Erythroblast (primary cell): ENCODE results near the gene NCAPG2.

Experiments
- DNase-seq, 2 experiments: peaks; one replicate each; lab custom pipeline; 2025; lab: John Stamatoyannopoulos, UW
- GATA1 ChIP-seq: IDR thresholded peaks from 2 replicates; pipeline ENCODE4 v1.6.1; 2011; ENCODE audit warnings: low read depth, mild to moderate bottlenecking, control low read depth, low read length, moderate library complexity
- POLR2A ChIP-seq: IDR thresholded peaks from 2 replicates; pipeline ENCODE4 v1.6.1; 2011; ENCODE audit warnings: mild to moderate bottlenecking, low read length

Gene NCAPG2

DNA sequence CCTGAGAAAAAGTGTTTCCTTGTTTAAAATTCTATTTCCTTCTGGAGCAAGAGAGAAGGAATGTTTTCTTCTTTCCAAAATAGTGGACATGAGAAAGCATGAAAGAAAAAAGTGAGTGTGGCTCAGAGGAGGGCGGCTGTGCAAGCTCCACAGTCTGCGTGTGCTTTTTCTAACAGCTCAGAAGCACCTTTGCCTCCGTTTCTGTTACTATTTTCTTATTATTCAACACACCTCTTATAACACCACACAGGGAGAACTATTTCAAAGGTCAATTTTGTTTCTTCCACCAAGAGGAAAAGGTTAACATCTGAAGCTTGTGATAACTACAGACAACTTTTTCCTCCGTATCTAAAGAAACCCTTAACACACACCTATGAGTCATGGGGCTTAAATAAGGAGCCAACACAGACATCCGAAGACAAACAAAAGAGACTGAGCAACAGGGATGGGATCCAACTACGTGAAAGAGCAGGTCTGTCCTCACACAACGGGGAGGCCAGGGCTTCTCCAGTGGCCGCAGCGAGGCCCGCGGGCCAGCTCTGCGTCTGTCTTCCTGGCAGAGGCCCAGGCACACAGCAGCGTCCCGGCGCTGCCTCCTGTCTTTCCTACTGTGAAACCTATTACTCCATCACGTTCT lies 36.2 kb upstream of the NCAPG2 start:
- no peak for DNase-seq
- TF ChIP-seq POLR2A (no peak), GATA1 (no peak)

GRCh38 chr7:158740013-158740656 lies 35.5 kb upstream of the NCAPG2 start:
- TF ChIP-seq GATA1 (no peak), POLR2A (no peak)
- DNase-seq, result no peak

- no peak for DNase-seq
- TF ChIP-seq POLR2A, result no peak
- no peak for TF ChIP-seq GATA1
Observed at GRCh38 chr7:158738841-158739240, 34.2 kb upstream of the NCAPG2 start.

DNA sequence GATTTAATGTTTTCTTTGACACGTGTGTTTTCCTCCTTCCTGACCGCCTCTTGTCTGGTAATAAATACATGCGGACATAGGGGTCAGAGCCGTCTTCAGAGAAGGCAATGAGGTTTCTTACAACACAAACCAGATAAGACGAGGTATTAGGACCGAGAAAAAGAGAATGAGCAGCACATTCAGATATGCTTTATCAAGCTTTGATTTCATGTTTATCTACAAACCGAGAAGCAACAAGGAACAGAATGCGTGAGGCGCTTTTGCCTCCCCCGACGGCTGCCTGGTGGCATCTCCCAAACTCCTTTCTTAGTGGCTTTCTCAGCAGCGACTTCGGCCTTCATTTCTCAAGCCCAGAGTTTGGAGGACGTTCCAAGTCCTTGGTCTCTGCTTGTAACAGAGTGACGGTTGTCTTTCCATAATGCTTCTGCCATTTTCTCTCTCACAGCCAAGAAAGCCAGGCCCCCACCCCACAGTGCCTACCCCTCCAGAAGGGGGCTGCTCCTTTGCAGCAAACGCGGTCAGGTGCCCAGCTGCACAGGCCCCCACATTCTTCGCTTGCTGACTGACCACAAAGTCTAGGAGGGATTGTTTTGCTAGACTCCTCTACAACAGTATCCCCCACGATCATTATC lies 32.6 kb upstream of the NCAPG2 start:
- DNase-seq, result no peak
- no peak for TF ChIP-seq POLR2A

GRCh38 chr7:158735935-158736334 lies 31.3 kb upstream of the NCAPG2 start:
- TF ChIP-seq POLR2A, result no peak
- no peak for TF ChIP-seq GATA1
- DNase-seq, result no peak

DNA sequence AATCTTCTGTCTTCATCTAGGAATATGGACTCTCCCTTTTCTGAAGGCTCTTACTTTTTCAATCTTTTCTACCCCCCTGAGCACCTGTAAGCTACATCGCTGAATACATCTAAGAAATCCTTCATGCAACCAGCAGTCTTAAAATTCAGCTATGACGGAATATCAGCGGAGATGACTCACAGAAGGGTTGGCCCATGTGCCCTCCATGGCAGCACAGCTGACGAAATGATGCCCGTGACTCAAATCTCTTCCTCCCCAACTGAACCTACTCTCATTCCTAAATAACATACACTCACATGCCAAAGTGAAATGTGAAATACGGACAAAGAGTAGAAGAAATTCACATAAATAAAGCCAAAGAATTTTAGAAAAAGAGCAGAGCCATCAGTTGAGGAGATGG lies 30.3 kb upstream of the NCAPG2 start:
- no peak for DNase-seq
- TF ChIP-seq GATA1 (no peak), POLR2A (no peak)

GRCh38 chr7:158733775-158734494 lies 29.3 kb upstream of the NCAPG2 start:
- TF ChIP-seq POLR2A, result no peak
- no peak for TF ChIP-seq GATA1
- DNase-seq, result no peak

DNA sequence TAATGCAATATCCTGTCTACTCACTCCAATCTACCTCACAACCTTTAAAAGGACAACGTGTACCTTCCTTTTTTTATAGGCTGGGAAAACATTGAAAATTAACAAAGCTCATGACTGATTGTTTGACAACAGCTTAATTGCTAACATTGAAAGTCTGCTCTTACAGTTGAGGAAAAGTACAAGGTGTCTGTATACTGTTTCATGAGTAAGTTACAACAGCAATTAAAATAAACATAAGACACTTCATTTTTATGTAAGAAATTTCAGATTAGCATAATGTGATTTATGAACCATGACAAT lies 28.6 kb upstream of the NCAPG2 start:
- no peak for DNase-seq
- no peak for TF ChIP-seq POLR2A
- TF ChIP-seq GATA1, result no peak

DNA sequence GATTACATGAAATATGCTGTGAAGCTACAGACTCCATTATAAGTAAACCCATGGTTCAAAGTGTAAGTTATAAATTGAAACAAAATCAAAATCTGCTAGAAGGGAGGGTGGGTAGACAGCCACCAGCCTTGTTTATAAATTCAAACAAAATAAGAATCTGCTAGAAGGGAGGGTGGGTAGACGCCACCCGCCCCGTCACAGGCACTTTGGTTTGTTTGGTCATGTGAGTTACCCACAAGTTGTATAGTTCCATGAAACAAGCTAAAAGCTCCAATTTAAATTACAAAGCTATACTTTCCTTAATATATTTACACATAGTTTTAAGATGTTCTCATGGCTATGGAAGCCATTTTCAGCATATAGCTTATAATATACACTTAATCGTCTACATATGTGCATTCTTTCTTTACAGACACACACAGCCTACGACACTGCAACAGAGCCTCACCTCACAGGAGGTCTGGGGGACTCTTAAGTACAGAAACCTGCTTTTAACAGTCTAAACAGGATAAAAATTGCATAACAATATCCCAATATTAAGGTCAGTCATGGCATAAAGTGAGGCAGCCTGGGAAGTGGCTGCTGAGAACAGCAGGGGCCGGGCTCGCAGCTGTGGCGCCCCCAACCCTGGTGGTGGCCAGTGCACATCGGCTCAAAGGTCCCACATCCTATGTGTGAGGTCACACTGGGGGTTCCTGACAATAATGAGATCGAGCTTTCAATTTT lies 28.1 kb upstream of the NCAPG2 start:
- DNase-seq, result no peak
- TF ChIP-seq GATA1, result no peak
- no peak for TF ChIP-seq POLR2A

DNA sequence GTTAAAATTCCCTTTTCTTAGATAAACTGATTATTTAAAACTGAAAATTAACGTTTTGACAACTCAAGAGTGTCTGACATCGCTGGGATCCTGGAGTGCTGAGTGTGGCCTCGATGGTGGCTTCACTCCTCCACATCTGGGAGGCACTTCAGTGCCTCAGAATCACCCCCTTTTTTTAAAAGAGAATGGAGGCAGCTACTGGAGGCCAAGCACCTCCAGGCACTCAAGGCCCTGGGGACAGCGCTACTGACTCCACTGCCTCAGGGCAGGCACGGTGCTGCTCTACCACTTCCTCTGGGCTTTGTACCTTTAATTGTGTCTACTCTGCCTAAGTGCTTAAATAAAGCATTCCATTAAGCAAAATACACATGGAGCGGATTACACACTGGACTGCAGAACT lies 27.2 kb upstream of the NCAPG2 start:
- no peak for TF ChIP-seq POLR2A
- TF ChIP-seq GATA1, result no peak
- no peak for DNase-seq

- no peak for DNase-seq
- TF ChIP-seq POLR2A, result no peak
- no peak for TF ChIP-seq GATA1
Observed at GRCh38 chr7:158730383-158731346, 26.1 kb upstream of the NCAPG2 start.

DNA sequence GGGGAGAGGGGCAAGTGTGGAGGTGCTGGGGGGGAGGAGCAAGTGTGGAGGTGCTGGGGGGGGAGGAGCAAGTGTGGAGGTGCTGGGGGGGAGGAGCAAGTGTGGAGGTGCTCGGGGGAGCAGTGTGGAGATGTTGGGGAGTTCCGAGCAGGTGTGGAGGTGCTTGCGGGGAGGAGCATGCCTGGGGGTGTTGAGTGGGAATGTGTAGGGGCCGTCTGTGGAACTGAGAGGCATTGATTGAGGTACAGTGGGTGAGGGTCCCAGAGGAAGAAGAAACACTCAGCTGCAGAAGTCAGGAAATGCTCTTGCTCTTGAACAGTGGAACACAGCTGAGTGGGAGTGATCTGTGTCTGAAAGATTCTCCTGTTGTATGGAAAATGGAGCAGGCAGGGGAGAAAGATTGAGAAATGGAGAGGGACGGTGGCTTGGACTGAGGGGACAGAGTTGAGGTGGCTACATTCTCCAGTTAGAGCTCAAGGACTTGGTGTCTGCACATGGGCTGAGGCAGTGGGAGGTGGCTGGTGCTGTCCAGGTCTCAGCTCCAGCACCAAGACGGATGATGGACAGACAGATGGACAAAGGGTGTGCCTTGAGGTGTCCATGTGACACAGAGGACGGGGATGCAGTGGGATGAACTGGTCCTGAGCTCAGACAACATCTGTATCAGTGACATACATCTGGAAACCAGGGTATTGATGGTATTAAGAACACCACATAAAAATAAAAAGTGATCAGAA lies 25.2 kb upstream of the NCAPG2 start:
- TF ChIP-seq GATA1 (no peak), POLR2A (no peak)

More for the DNA sequence above, 25.2 kb upstream of the NCAPG2 start:
- no peak for DNase-seq
